HG03196 (cell line): Measurements from ENCODE around the gene EPGN.

ENCODE experiments used
- ATAC-seq: cut with Tn5 transposase; IDR thresholded peaks from one replicate; pipeline ENCODE4 v1.9.1; 2021; ENCODE audit not compliant: unreplicated experiment

Gene EPGN

DNA sequence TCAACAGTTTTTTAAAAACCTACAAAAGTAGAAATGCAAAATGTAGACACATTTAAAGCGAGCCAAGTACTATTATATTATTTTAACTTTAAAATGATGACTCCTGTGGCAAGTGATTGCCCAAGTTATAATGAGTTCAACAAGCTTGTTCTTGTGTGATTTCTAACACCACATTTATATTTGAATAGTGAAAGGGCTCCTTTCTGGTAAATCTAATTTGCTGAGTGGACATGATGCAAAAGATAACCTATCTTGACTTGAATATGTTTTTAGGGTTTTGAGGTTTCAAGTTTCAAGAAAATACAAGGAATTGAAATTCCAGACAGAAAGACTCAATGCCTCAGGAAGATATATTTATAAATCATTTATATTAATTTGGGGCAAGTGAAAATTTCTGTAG, 1.1 kb upstream of the EPGN start:
- no peak for ATAC-seq

DNA sequence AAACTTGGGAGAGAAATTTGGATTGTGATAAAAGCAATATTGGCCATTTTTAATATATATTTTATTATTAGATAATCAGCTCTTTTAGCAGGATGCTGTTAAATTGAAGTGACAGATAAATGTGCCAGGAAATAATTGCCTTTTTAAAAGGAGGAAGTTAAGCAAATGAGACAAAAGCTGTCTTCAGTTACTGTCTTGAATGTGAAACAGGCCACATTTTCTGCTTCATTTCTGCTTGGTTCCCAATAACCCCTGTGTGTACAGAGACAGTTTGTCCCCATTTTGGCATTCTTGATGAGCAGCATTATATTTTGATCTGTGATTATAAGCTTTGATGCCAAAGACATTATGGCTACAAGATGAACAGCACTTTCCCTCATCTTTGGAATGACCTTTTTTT, 953 bp downstream of the EPGN start:
- ATAC-seq = no peak

DNA sequence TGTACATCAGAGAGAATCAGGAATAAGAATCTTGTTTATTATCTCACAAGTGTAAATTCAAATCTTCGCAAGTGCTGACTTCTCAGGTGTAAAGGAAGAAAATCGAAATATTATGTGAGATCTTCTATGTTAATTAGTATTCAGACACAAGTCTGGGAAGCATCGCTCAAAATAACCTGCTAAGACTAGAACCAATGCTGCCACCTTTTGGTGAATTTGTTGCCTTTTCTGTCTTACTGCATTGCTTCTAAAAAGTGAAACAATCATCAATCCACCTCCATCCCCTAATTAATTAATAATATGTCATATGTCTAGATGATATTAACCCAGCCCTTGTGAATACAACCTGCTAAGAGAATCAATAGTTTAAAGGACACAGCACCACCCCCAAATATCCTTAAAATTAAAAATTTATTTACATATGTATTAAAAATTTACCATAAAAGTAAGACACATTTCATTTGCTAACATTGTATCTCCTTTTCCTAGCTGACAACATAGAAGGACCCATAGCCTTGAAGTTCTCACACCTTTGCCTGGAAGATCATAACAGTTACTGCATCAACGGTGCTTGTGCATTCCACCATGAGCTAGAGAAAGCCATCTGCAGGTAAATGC, 3.5 kb downstream of the EPGN start:
- peak; percentile 63 for ATAC-seq

DNA sequence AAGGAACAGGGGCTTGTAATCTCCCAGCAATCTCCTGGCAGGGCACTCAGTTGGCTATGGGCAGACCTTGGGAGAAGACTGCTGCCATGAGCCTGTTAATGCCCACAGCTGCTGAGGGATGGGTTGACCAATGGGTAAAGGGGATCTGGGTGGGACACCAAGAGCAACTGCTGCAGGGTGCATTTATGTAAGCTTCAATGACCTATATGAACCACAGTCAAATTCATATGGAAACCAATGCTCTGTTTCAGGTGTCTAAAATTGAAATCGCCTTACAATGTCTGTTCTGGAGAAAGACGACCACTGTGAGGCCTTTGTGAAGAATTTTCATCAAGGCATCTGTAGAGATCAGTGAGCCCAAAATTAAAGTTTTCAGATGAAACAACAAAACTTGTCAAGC, 6.1 kb downstream of the EPGN start:
- no peak for ATAC-seq

DNA sequence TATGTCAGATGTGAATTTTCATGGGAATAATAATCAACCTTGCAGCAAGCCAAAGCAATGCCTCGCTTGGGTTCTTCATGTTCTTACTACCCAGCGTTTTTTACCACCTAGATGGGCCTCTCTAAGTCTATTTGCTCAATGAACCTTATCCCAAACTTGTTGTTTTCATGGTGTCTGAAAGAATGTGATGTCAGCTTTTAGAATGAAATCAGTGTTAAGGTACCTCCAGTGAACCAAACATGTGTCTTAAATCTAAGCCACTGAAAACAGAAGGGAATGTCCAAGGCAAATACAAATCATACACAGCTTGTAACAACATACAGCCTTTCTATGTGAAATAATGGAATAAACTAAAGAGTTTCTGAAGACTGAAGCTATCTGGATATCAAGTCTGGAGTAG, 6.7 kb downstream of the EPGN start:
- no peak for ATAC-seq

DNA sequence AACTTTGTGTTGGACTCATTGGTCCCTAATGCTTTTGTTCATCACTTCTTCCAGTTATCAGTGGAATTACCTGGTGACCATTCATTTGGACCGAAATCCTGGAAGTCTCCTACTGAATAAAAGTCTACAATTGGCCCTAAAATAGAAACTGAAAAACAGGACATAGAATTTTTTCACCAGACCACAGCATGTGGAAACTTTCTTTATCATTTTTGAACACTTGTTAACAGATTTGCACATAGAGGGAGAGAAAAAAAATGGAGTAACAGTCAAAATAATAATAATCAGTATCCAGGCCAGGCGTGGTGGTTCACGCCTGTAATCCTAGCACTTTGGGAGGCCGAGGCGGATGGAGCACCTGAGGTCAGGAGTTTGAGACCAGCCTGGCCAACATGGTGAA, 7.1 kb downstream of the EPGN start:
- ATAC-seq = no peak

DNA sequence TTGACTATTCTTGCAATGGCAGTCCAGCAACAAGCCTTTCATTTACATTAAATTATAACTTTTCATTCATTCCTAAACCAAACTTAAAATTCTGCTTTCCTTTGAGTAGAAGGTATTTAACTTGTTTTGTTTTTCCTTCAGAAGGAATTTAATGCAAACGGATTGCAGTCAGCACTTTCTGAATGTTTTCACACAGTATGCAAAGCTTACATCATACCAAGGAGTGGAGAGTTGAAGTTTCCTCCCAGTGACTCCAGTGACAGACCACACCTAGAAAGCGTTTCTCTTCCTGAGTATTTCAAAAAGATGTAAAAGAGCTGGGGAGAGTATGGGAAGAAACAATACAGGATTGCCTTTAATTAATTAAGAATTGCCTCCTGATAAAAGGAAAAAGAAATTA, 8.1 kb downstream of the EPGN start:
- ATAC-seq = no peak

DNA sequence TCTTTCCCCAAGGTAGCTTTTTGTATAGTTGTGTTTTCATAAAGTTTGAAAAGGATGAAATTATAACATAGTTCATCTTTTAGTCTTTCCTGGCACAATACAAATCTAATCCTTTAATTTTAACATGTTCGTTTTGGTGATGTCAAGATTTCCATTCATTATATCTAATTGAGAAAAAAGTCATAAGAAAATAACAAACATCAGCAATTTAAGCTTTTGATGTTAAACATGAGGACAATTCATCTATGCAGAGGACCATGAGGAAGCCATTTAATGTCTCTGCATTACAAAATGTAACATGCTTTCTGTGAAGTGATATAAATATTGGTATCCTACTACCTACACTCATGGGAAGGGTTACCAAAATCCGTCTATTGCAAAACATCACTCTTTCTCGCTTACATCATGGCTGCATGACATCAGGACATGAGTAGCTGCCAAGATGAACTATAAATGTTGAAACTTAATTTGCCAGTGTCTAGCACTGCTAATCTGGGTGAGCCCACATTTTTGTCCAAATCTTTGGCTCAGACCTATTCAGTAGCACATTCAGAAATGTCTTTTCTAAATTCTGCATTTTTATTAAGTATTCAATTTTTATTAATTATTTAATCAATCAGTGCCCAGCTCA, 9.5 kb downstream of the EPGN start:
- ATAC-seq = no peak

DNA sequence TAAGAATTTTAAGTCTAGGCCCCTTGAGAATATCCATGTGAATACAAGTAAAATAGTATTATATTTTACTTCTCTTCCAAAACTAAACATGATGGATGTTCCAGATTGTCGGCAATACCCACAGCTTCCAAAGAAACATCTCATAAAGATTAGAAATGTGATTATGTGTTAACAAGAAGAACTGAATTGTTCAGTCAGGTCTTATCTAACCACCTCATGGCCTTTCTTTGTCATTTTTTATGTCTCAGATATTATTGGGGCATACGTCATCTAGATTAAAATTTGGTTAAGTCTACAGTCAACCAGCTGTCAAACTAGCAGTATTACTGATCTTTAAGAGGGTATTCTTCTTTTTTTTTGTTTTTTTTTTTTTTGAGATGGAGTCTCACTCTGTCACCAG, 10.0 kb downstream of the EPGN start:
- no peak for ATAC-seq

DNA sequence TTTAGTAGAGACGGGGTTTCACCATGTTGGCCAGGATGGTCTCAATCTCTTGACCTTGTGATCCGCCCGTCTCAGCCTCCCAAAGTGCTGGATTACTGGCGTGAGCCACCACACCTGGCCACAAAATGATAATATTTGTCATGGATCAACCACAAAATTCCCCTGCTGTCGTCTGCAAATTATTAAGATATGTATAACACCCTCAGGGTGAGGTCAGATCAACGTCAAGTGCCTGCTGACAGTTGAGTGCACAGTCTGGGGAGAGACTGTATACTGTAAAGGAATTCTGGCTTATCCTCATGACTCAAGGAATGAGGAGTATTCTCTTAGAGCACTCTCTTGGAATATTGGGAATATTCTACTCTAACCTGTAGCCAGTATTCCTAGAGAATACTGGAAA, 11.2 kb downstream of the EPGN start:
- no peak for ATAC-seq

DNA sequence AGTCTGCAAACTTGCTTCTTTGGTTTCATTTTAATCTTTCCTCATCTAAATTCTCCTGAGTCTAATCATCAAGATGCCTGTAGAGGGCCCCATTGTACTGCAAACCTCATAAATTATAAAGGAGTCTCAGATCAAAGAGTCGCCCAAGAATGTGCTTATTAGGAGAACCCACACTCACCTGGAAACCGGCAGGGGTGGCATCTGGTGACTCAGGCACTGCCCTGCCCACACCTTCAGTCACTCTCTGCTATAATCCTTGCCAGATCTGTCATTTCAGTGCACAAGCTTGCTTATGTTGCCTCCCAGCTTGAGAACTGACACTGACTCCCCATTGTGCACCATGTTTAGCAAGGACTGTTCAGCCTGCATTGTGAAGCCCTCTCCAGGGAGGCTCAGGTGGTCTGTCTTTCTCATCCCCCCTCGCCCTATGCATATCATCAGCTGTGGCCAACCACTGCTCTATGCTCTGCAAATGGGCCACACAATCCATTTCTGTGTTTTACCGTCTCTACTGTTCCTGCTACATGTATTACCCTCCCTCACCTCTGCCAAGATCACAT, 12.4 kb downstream of the EPGN start:
- peak; percentile 67 for ATAC-seq

DNA sequence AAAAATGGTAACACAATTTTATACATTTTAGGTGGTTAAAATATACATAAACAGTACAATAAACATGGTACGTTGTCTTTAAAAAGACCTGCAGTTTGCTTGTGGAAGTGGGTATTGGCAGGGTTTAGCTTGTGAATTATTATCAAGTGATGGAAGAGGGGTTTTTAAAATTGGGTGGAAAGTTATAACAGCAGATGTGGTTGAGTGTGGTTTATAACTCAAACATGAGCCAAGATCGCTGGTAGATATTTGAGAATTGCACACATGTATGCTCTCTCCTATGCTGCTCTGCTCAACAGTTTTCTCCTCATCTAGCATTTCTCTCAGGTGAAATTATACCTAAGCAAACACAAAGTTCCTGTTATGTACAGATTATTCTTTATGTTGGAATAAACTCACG, 14.0 kb downstream of the EPGN start:
- ATAC-seq = no peak

DNA sequence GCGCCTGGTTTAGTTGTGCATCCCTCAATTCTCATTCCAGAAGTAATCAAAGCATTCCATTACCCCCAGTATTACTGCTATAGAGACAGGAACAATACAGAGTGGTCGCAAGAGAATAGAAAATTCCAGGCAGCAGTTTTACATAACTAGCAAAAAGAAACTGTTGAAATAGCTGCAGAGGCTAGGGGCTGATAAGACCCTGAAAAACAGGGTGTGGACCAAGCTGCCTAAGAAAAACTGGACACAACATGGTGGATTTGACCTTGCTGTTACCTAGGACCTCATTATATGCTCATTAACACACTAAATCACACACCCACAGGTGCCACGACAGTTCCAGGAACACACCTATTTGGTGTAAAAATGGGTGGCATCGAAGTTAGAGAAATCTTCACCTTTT, 15.4 kb downstream of the EPGN start:
- ATAC-seq = no peak

DNA sequence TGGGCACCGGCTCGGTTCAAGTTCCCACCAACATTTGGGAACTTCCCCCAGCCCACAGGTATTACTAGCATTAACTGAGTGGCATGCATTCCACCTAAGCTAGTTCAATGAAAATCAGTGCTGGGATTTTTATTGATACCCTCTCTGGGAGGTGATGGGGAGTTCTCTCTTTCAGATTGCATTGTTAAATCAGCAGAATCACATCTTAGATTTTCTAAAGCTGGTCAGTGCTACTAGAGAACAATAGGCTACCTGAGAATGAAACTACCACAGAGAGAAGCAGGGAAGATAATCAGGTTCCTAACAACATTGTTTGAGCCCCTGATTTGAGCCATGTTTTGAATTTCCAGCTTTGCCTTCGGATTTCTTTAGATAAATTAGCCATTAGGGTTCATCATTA, 16.0 kb downstream of the EPGN start:
- ATAC-seq = no peak

DNA sequence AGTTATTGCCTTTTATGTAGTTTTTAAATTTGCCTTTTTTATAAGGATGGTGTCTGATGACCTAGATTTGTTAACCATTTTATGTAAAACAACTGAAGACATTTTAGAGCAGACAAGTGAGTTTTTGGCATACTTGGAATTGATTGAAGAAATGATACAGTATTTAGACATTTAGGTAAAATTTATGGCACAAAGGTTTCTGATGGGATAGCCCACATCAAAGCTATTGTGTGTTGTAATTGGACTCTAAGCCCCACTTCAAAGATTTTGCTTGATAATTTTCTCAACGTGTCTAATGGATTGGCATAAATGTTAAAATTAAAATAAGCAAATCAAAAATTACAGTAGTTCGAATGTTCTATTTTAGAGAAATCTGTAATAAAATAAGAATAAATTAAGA, 17.6 kb downstream of the EPGN start:
- no peak for ATAC-seq

DNA sequence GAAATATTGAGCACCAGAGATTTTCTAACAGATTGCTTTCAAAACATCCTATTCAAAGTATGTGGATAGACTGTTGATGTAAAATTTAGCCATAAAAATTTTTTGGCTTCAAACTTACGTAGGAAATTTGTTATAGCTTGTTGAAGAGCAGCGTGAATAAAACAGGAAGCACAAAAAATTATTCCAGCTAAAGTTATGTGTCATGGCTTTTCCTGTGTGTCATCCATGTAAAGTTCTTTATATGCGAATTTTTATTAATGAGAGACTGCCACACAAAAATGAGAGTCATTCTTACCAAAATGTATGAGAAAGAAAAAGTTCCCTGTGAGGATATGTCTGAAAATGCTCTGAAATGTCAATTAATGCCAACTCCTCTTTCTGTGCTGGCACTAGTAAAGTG, 19.5 kb downstream of the EPGN start:
- no peak for ATAC-seq

DNA sequence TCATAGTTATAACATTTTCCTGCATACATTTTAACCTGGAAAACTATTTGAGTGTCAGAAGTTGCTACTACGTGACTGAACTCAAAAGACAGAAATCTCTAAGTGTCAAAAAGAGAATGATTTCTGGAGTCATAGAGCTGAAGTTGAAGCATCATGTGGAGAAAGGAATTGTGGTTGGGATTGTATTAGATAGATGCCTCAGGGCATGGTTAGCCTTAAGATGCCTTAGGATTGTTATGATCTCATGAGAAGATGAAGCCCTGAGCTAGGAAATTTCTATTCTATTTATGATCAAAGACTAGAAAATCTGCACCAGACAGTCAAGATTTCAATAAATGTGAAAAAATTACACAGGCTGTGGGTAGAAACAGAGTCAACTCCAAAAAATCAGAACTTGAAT, 20.2 kb downstream of the EPGN start:
- ATAC-seq = no peak

DNA sequence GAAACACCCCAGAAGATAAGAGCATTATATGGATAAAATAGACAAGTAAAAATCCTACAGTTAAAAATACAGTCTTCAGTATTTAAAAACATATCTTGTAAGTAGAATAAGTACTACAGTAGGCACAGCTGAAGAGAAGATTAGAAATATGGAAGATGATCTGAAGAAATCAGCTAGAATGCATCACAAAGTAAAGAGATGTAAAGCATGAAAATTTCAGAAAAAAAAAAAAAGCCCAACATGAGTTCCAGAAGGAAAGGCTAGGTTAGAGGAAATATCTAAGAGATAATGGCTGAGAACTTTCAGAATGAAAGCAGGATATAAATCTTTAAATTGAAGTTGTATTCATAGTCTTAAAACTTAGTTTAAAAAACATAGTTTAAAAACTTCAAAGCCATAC, 21.0 kb downstream of the EPGN start:
- ATAC-seq = no peak

DNA sequence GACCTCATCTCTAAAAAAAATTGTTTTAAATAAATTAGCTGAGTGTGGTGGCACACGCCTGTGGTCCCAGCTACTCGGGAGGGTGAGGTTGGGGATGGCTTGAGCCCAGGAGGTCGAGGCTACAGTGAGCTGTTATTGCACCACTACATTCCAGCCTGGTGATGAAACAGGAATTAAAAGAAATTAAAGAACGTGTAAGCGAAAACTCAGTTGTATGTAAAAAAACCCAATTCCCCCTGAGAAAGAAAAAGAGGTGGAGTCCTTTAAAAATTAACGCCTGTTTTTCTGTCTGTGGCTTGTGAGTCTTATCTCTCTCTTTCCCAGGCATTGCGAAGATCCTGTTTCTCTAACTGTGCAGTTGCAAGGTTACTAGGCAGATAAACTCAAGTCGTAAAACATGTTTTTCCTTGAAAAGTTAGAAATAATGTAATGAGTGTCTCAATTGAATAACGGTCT, 22.1 kb downstream of the EPGN start:
- ATAC-seq = no peak

DNA sequence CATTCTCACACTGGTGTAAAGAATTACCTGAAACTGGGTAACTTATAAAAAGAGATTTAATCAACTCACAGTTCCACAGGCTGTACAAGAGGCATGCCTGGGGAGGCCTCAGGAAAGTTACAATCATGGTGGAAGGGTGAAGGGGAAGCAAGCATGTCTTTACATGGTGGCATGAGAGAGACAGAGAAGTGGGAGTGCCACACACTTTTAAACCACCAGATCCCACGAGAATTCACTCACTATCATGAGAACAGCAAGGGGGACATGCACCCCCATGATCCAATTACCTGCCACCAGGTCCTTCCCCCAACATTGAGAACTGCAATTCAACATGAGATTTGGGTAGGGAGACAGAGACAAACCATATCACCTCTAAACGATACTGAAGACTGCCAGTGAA, 23.0 kb downstream of the EPGN start:
- no peak for ATAC-seq

DNA sequence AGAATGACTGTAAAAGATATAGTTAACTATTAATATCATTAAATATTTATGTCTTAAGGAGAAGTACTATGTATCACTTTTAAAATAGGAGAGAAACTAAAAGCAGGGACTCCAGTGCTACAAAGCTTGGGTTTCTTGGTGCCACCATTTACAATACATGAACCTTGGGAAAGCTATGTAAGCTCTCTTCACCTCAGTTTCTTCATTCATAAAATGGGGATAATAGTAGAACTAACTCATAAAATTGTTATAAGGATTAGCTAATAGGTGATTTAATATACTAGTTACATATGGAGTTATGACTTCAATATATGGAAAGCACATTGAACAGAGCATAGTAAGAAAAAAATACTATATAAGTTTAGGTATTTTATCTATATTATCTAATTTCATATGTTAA, 23.7 kb downstream of the EPGN start:
- ATAC-seq = no peak

DNA sequence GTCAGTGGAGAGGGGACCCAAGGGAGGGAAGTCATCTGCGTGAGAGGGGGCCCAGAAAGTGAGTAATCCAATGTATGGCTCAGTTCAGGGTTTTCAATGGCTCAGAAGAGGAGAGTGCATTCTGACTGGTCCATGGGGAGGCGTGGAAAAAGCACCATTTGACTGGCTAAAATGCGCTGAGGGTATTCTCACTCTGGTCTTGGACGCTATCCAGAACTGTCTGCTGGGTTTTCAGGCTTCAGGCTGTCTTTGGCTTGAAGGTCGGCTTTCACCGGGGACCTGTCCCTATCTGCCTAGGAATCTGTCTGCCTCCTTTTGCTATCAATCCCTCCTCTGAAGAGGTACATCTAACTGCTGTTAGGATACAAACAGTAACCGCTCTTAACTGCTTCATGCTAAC, 26.4 kb downstream of the EPGN start:
- ATAC-seq = no peak
